Ureter (tissue), 1 donor: Measurements from ENCODE around the gene SCG2. TPM values are rescaled to one million over a fixed set of nuclear protein-coding genes. Genes with fewer than 3 reads are reported as not detected.
"Not testable (repeated sequence)": the region's sequence is repeated elsewhere in the genome, so short reads cannot be mapped to it uniquely, and the experiment has no call there.

Experiments
- DNase-seq: peaks from one replicate; pipeline ENCODE4 v3.0.0-alpha.2; 2020; ENCODE audit warnings: low spot score
- total RNA-seq: library from RNA; stranded (reverse); gene quantifications from one replicate; pipeline ENCODE4 v1.2.4, GENCODE V29; 2023
- donor health status: DM: yes; HTN: yes; CAD: no.

Gene SCG2
- total RNA-seq, 1 donor from 2014 or later = 0.39 TPM

- DNase-seq = no peak
Observed at GRCh38 chr2:223611061-223611460, 8.9 kb upstream of the SCG2 start.

GRCh38 chr2:223607476-223607875 is 5.3 kb upstream of the SCG2 start:
- no peak for DNase-seq

- no peak for DNase-seq
Observed at GRCh38 chr2:223606946-223607345, 4.8 kb upstream of the SCG2 start.

- no peak for DNase-seq
Observed at GRCh38 chr2:223604231-223604630, 2.1 kb upstream of the SCG2 start.

GRCh38 chr2:223602972-223603371 is 811 bp upstream of the SCG2 start:
- no peak for DNase-seq

GRCh38 chr2:223601018-223601417 is 1.1 kb downstream of the SCG2 start:
- no peak for DNase-seq

GRCh38 chr2:223599640-223600380 is 2.4 kb downstream of the SCG2 start:
- DNase-seq = no peak

GRCh38 chr2:223598994-223599639 is 3.0 kb downstream of the SCG2 start:
- no peak for DNase-seq

GRCh38 chr2:223597076-223597475 is 5.1 kb downstream of the SCG2 start:
- DNase-seq = no peak

- no peak for DNase-seq
Observed at GRCh38 chr2:223596208-223596607, 6.0 kb downstream of the SCG2 start.

GRCh38 chr2:223594831-223595230 is 7.3 kb downstream of the SCG2 start:
- no peak for DNase-seq

- no peak for DNase-seq
Observed at GRCh38 chr2:223594259-223594658, 7.9 kb downstream of the SCG2 start.

- DNase-seq = not testable (repeated sequence)
Observed at GRCh38 chr2:223592689-223593088, 9.5 kb downstream of the SCG2 start.

- DNase-seq = no peak
Observed at GRCh38 chr2:223591596-223591995, 10.6 kb downstream of the SCG2 start.

GRCh38 chr2:223590964-223591363 is 11.2 kb downstream of the SCG2 start:
- DNase-seq = no peak

GRCh38 chr2:223589901-223590300 is 12.3 kb downstream of the SCG2 start:
- DNase-seq = no peak

- no peak for DNase-seq
Observed at GRCh38 chr2:223588251-223588650, 13.9 kb downstream of the SCG2 start.

- no peak for DNase-seq
Observed at GRCh38 chr2:223587301-223587700, 14.9 kb downstream of the SCG2 start.

- DNase-seq = no peak
Observed at GRCh38 chr2:223586261-223586660, 15.9 kb downstream of the SCG2 start.

- no peak for DNase-seq
Observed at GRCh38 chr2:223585666-223586065, 16.5 kb downstream of the SCG2 start.

GRCh38 chr2:223582001-223582400 is 20.2 kb downstream of the SCG2 start:
- DNase-seq = no peak

- no peak for DNase-seq
Observed at GRCh38 chr2:223580951-223581350, 21.2 kb downstream of the SCG2 start.

- no peak for DNase-seq
Observed at GRCh38 chr2:223578846-223579245, 23.3 kb downstream of the SCG2 start.

GRCh38 chr2:223576873-223577272 is 25.3 kb downstream of the SCG2 start:
- DNase-seq = no peak
